ENCODE measurements around the gene SPRYD7.
"Not testable (repeated sequence)": the region's sequence is repeated elsewhere in the genome, so short reads cannot be mapped to it uniquely, and the experiment has no call there.

SPRYD7 gene, protein sequence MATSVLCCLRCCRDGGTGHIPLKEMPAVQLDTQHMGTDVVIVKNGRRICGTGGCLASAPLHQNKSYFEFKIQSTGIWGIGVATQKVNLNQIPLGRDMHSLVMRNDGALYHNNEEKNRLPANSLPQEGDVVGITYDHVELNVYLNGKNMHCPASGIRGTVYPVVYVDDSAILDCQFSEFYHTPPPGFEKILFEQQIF

GRCh38 chr13:49936075-49936967 is at the start of gene SPRYD7:
SPRYD7 (minus strand) TSS chr13:49936340; CDS start chr13:49936235, 105 bp downstream.
- DNase-seq = peak; percentile 98

- DNase-seq = no peak
These were observed 49.0 kb upstream of the SPRYD7 start for GRCh38 chr13:49985129-49985528.

GRCh38 chr13:49980266-49980665 is 44.1 kb upstream of the SPRYD7 start:
- DNase-seq = no peak

- no peak for DNase-seq
These were observed 41.9 kb upstream of the SPRYD7 start for GRCh38 chr13:49977992-49978391.

DNA sequence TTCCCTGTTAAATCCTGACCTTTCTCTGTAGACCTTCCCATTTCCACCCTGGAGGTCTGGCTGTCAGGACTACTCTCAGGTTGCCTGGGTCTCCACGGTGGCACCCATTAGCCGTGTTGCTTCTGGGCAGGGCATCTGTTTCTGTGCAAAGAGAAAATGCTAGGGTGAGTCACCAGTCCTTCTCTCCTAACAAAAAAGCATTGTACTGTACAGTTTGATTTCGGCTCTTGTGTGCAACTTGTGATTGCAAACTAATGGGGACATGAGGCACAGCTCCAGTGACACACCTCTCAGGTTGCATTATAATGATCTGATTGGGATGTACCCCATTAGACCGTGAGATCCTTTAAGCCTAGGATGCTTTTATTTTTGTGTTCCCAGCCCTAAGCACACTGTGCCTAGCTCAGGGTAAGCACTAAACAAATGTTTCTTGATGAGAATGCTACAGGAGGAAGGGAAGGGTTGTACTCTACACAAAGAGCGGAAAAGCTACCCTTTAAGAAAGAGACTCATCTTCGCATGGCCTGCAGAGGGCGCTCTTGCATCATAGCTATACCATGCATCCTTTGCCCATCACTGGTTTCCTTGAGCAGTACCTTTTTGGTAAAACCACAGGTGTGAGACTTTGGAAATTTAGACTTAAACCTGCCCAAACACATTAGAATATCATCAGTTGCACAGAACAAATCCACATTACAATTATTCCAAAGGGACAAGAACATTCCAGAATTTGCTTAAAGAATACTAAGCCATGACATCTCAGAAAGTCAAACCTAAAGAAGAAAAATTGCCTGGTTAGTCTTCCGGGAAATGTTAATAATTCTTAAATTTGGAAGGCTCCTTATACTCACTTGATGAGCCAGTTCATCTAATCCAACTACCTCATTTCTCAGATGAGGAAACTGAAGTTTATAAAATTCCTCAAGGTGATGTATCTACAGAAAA is 40.4 kb upstream of the SPRYD7 start:
- DNase-seq = peak; percentile 59

DNA sequence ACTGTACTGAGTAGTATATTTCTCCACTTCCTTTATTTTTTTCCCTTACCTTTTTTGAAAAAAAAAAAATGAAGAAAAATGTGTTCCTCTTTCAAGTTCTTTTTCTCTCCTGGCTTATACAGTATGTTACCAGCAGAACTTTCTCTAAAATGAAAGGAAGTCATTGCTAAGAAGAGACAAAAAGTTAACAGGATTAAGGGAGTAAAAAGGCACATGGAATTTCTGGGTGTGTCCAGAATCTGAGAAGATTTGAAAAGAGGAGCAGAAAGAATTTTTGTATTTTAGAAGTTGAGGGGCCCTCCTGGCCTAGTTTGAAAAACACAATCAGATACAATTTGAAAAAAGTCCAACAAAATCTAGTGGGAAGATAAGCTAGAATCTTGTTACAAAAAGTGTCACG is 39.7 kb upstream of the SPRYD7 start:
- no peak for DNase-seq

GRCh38 chr13:49972709-49973108 is 36.6 kb upstream of the SPRYD7 start:
- DNase-seq = no peak

DNA sequence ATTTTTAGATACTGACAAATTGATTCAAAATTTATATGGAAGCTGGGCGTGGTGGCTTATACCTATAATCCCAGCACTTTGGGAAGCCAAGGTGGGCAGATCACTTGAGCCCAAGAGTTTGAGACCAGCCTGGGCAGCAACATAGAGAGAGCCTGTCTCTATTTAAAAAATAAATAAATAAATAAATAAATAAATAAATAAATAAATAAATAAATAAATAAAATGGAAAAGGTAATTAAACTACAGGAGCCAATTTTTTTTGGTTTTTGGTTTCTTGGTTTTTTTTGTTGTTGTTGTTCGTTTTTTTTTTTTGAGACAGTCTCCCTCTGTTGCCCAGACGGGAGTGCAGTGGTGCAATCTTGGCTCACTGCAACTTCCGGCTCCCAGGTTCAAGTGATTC is 31.3 kb upstream of the SPRYD7 start:
- no peak for DNase-seq

DNA sequence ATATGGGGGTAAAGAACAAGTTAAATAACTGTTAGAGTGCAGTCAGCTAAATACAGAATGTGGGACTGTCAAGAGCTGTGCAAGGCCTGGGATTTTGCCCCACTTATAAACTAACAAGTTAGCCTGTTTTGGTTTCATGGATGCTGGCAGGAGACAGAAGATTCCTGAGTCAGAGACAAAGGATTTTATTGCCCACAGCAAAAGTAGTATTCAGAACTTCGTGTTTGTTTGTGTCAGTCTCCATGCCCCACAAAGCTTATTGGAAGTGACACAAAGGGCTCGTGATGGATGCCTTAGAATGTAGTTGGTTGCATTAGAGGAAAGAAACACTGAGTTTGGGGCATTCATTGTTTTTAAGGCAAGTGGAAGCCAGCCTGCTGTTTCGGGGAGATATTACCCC is 22.2 kb upstream of the SPRYD7 start:
- DNase-seq = no peak

GRCh38 chr13:49956131-49956530 is 20.0 kb upstream of the SPRYD7 start:
- DNase-seq = no peak

DNA sequence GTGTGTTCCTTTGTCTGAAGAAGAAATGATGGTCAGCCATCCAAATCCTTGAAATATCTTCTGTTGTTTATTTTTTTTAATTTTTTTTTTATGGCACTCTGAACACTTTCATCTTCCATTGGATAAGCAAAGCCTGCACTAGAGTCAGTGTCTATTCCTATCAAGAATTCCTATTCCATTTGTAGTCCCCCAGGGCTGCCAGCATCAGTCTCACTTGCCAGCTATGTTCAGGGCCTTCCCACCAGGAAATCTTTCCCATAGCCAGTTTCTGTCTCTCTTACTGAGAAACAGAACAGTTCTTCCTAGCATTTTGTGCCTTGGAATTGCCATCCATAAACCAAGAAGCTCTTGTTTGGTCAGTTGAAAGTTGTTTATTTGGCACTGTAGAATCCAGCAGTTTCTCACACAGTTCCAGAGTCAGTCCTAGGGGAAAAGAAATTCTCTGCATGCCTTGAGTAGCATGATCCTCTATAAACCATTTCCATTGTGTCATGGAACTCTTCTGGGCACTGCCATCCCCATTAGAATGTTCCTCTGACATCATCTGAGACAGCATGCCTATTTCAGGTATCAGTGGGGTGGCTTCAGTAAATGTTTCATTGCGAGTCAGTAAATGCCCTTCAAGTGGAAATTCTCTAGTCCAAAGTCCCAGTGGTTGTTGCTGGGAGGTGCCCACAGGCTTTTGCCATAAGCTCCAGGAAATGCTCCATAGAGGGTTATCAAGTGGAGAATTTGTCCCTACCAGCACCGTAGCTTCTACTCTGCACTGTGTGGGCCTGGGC is 18.7 kb upstream of the SPRYD7 start:
- no peak for DNase-seq

DNA sequence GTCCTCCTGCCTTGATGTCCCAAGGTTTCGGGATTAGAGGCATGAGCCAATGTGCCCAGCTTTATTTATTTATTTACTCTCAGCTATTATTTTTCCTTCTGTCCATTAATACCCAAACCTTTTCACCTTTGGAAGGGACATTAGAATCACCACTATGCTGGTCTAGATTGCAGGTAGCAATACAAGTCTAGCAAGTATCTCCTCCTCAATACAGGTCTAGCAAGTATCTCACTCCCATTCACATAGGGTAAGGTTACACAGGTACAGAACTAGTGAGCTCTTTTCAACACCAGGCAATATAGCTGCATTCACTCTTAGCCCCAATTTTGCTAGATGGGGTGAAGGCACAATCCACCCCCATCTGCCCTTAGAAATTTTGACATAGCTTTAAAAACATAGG is 17.4 kb upstream of the SPRYD7 start:
- DNase-seq = no peak

DNA sequence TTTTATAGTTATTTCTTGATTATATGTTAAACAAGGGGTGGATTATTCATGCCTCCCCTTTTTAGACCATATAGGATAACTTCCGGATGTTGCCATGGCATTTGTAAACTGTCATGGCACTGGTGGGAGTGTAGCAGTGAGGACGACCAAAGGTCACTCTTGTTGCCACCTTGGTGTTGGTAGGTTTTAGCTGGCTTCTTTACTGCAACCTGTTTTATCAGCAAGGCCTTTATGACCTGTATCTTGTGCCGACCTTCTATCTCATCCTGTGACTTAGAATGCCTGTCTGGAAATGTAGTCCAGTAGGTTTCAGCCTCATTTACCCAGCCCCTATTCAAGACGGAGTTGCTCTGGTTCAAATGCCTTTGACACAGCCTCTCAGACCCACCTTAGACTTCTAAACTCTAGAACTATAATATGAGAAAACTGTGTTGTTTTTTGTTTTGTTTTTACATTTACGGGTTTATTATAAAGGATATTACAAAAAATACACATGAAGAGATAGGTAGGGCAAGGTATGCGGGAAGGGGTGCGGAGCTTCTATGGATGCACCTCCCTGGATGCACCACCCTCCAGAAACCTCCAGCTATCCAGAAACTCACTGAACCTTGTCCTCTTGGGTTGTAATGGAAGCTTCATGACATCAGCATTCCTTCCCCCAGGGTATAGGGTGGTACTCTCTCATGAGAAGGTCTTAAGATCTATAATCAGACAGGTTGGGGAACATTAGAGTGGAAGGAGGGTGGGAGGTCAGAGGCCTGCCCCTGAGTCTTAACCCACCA is 15.8 kb upstream of the SPRYD7 start:
- no peak for DNase-seq

- DNase-seq = not testable (repeated sequence)
These were observed 12.7 kb upstream of the SPRYD7 start for GRCh38 chr13:49948777-49949270.

GRCh38 chr13:49939321-49939720 is 3.2 kb upstream of the SPRYD7 start:
- no peak for DNase-seq

- DNase-seq = no peak
These were observed 2.8 kb upstream of the SPRYD7 start for GRCh38 chr13:49938921-49939320.

GRCh38 chr13:49938314-49938713 is 2.2 kb upstream of the SPRYD7 start:
- no peak for DNase-seq

DNA sequence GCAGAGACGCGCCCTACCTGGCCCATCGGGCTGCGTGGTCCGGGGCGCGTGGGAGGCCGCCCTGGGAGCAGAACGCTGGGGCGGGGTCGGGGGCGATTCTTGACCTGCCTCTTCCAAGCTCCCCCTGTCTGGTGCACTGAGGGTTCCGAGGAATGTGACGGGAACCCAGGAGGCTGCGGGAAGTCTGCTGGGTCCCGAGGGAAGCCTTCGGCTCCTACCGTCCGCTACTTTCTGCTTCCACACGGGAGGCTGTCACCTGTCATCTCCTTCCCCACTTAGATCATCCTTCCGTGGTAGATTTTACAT is 781 bp upstream of the SPRYD7 start:
- no peak for DNase-seq

- DNase-seq = no peak
These were observed 717 bp downstream of the SPRYD7 start for GRCh38 chr13:49935171-49936074.

GRCh38 chr13:49933511-49933910 is 2.6 kb downstream of the SPRYD7 start:
- no peak for DNase-seq

GRCh38 chr13:49932868-49933267 is 3.3 kb downstream of the SPRYD7 start:
- DNase-seq = no peak

All from retina (tissue), 1 donor.